IMR-90 (cell line): Measurements from ENCODE around the gene PDXK.

Source experiments
- CTCF ChIP-seq: conservative IDR thresholded peaks from 2 replicates; pipeline ENCODE4 v1.5.1; 2012; ENCODE audit warnings: mild to moderate bottlenecking, low read depth, low read length, improper control_type of control experiment
- ELK1 ChIP-seq: fragments of 150-350 bp; IDR thresholded peaks from 2 replicates; pipeline ENCODE4 v1.6.1; 2016; ENCODE audit warnings: low read depth, mild to moderate bottlenecking, low read length, moderate library complexity, borderline replicate concordance
- MAFK ChIP-seq: IDR thresholded peaks from 2 replicates; pipeline ENCODE4 v1.6.1; 2012; ENCODE audit warnings: low read depth, low read length, improper control_type of control experiment
- MXI1 ChIP-seq: IDR thresholded peaks from 2 replicates; pipeline ENCODE4 v1.6.1; 2012; ENCODE audit warnings: low read depth, mild to moderate bottlenecking, low read length, moderate library complexity, borderline replicate concordance
- SMC3 ChIP-seq: fragments of 150-350 bp; IDR thresholded peaks from 2 replicates; pipeline ENCODE4 v1.6.1; 2016; ENCODE audit warnings: low read depth, mild to moderate bottlenecking, antibody characterized with exemption, low read length, moderate library complexity

GRCh38 chr21:43800566-43800965 is 81.6 kb downstream of the PDXK start:
- TF ChIP-seq MXI1 (no peak), CTCF (no peak), MAFK (no peak), ELK1 (no peak), SMC3 (no peak)
